Keratinocyte (primary cell): ENCODE data around the gene CNNM1. TPM values are rescaled to one million over a fixed set of nuclear protein-coding genes. Genes with fewer than 3 reads are reported as not detected.

Experiments
- DNase-seq: peaks from one replicate; pipeline ENCODE4 v3.0.0-alpha.2; 2011; ENCODE audit warnings: low read depth, missing footprints, low spot score
- FAIRE-seq: peaks from 2 replicates; lab custom pipeline; 2011; peaks lifted over from hg19 to GRCh38; lab: Jason Lieb, UNC
- H2AFZ ChIP-seq: 2 replicates; pipeline ENCODE4 v1.6.0; 2012; ENCODE audit warnings: low read length, control low read depth, inconsistent platforms; ENCODE audit not compliant: control insufficient read depth
- H3K27ac ChIP-seq: 2 replicates; pipeline ENCODE4 v1.5.1; 2011; ENCODE audit warnings: low read length; ENCODE audit not compliant: control insufficient read depth, insufficient read depth
- H3K27me3 ChIP-seq: 3 replicates; pipeline ENCODE4 v1.6.0; 2011; ENCODE audit warnings: low read length; ENCODE audit not compliant: control insufficient read depth, insufficient read depth; ENCODE audit errors: extremely low read depth
- H3K36me3 ChIP-seq, 2 experiments: 2 replicates in 1 of 2; 3 replicates in 1 of 2; pipeline ENCODE4 v1.5.1; 2011; ENCODE audit warnings: low read length in 2 of 2, mild to moderate bottlenecking in 1 of 2; ENCODE audit not compliant: control insufficient read depth in 2 of 2, insufficient read depth in 2 of 2; ENCODE audit errors: extremely low read depth in 1 of 2
- H3K4me1 ChIP-seq: 3 replicates; pipeline ENCODE4 v1.5.1; 2011; ENCODE audit warnings: low read length; ENCODE audit not compliant: control insufficient read depth, insufficient read depth; ENCODE audit errors: extremely low read depth
- H3K4me2 ChIP-seq: 3 replicates; pipeline ENCODE4 v1.6.0; 2011; ENCODE audit warnings: low read depth, low read length; ENCODE audit not compliant: control insufficient read depth, insufficient read depth; ENCODE audit errors: extremely low read depth
- H3K4me3 ChIP-seq, 3 experiments: fragments of 200-600 bp in 1 of 3; sonication (generic) in 1 of 3; 2 replicates in 2 of 3; 3 replicates in 1 of 3; pipeline ENCODE4 v1.5.1; 2011 to 2016; ENCODE audit warnings: low read length in 3 of 3, mild to moderate bottlenecking in 3 of 3, control low read depth in 2 of 3, inconsistent platforms in 1 of 3, low read depth in 1 of 3, mixed read lengths in 1 of 3, mixed run types in 1 of 3, moderate library complexity in 1 of 3; ENCODE audit not compliant: control insufficient read depth in 2 of 3, insufficient read depth in 2 of 3; ENCODE audit errors: extremely low read depth in 1 of 3
- H3K79me2 ChIP-seq: 2 replicates; pipeline ENCODE4 v1.6.0; 2012; ENCODE audit warnings: low read length; ENCODE audit not compliant: control insufficient read depth, insufficient read depth
- H3K9ac ChIP-seq: 3 replicates; pipeline ENCODE4 v1.6.0; 2011; ENCODE audit warnings: low read length; ENCODE audit not compliant: control insufficient read depth, insufficient read depth; ENCODE audit errors: extremely low read depth
- H3K9me1 ChIP-seq: 3 replicates; pipeline ENCODE4 v1.6.0; 2011; ENCODE audit warnings: low read length; ENCODE audit not compliant: control insufficient read depth, insufficient read depth; ENCODE audit errors: extremely low read depth
- H3K9me3 ChIP-seq: 2 replicates; pipeline ENCODE4 v1.5.1; 2012; ENCODE audit warnings: low read depth, low read length; ENCODE audit not compliant: control insufficient read depth
- H4K20me1 ChIP-seq: 3 replicates; pipeline ENCODE4 v1.6.0; 2011; ENCODE audit warnings: low read length; ENCODE audit not compliant: control insufficient read depth, insufficient read depth; ENCODE audit errors: extremely low read depth
- EZH2 ChIP-seq: IDR thresholded peaks from one replicate; pipeline ENCODE4 v1.6.1; 2012; ENCODE audit warnings: inconsistent platforms, mild to moderate bottlenecking, low read length, moderate library complexity
- dilution Hi-C: fragments of 300-500 bp; cut with MboI; formaldehyde crosslinking; loops from one replicate; pipeline ENCODE4 v1.7.0; 2020; ENCODE audit warnings: low sequenced_read_pairs; ENCODE audit not compliant: extremely low pct_ligation_motif_present
- polyA plus RNA-seq, 5 experiments: library from polyadenylated mRNA; depleted of rRNA in 3 of 5; stranded (reverse) in 3 of 5; stranded (forward) in 1 of 5; unstranded in 1 of 5; fragments of >200 nt; gene quantifications; 1 replicate in 1 of 5; 2 replicates in 3 of 5; 3 replicates in 1 of 5; pipeline versions ENCODE4 v1.2.1 to v1.2.3, GENCODE V29; 2011 to 2012; ENCODE audit warnings: missing spikeins in 2 of 5, low read depth in 1 of 5, low replicate concordance in 1 of 5
- TF ChIP-seq, protein P1 (sequence below), 3 experiments: IDR thresholded peaks in 1 of 3; conservative IDR thresholded peaks in 1 of 3; optimal IDR thresholded peaks in 1 of 3; 2 replicates in 2 of 3; 3 replicates in 1 of 3; pipeline versions ENCODE3 to v1.5.1; 2011; ENCODE audit warnings: low read length in 3 of 3, mild to moderate bottlenecking in 3 of 3, moderate library complexity in 2 of 3, control low read depth in 1 of 3, inconsistent platforms in 1 of 3; ENCODE audit not compliant: insufficient read depth in 2 of 3; ENCODE audit errors: extremely low read depth in 1 of 3

Gene CNNM1
- polyA plus RNA-seq, 1 donor (not counting 4 experiments of a cell fraction or from before 2014, with no cell fraction given): 0.83 TPM

DNA sequence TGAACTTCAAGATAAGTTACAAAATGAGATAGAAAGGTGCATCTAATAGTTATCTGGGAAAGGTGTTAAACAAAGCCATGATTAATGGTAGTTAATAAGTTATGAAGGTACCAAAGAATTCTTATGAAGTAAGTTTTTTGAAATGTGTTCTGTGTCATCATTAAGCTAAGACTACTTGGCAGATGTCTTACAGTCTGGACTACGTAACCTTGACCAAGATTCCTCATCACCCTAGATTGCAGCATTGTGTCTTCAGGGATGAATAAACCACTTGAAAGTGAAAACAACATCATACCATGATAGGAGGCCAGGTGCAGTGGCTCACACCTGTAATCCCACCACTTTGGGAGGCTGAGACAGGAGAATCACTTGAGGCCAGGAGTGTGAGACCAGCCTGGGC, 53.0 kb downstream of the CNNM1 start:
- H3K9me1 ChIP-seq: no peaks in the 10 kb centered on the region
- no peaks in the 10 kb centered on the region for H3K79me2 ChIP-seq
- FAIRE-seq: no peak
- no peak for DNase-seq
- H3K4me3 ChIP-seq: no peak overlapping the region
- no peak overlapping the region for H2AFZ ChIP-seq
- no peak for TF ChIP-seq EZH2
- TF ChIP-seq, protein P1, sequence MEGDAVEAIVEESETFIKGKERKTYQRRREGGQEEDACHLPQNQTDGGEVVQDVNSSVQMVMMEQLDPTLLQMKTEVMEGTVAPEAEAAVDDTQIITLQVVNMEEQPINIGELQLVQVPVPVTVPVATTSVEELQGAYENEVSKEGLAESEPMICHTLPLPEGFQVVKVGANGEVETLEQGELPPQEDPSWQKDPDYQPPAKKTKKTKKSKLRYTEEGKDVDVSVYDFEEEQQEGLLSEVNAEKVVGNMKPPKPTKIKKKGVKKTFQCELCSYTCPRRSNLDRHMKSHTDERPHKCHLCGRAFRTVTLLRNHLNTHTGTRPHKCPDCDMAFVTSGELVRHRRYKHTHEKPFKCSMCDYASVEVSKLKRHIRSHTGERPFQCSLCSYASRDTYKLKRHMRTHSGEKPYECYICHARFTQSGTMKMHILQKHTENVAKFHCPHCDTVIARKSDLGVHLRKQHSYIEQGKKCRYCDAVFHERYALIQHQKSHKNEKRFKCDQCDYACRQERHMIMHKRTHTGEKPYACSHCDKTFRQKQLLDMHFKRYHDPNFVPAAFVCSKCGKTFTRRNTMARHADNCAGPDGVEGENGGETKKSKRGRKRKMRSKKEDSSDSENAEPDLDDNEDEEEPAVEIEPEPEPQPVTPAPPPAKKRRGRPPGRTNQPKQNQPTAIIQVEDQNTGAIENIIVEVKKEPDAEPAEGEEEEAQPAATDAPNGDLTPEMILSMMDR (optimal IDR thresholded peaks at IDR 0.05 in 1 of 3, IDR thresholded peaks at IDR 0.05 in 1 of 3, conservative IDR thresholded peaks at IDR 0.05 in 1 of 3; ENCODE audit: extremely low read depth in 1 of 3, insufficient read depth in 2 of 3, low read length in 3 of 3): no peak
- no peaks in the 10 kb centered on the region for H3K9me3 ChIP-seq
- no peak overlapping the region for H3K4me2 ChIP-seq
- no peaks in the 10 kb centered on the region for H3K4me1 ChIP-seq
- dilution Hi-C loops: no loop called here
- H4K20me1 ChIP-seq: no peaks in the 10 kb centered on the region
- no peaks in the 10 kb centered on the region for H3K27me3 ChIP-seq
- H3K9ac ChIP-seq: no peak overlapping the region
- no peaks in the 10 kb centered on the region for H3K36me3 ChIP-seq
- no peak overlapping the region for H3K27ac ChIP-seq

DNA sequence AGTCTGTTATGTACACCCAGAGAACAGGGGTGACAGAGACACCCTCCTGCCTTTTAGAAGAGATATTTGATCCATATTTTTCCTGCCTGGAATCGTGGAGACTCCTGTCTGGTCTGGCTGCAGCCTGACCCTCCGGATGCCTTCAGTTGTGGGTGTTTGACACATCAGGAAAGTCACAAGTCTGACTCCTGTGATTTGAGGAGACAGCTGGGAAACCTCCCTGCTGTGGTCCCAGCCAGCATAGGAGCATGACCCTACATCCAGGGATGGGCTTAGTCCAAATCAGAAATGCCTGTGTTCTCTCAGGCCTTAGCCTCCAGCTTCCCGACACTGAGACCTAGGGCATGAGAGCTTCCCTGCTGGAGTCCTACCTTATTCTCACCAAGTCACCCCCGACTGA, 57.9 kb downstream of the CNNM1 start:
- Histone ChIP-seq H3K9ac (no peak overlapping the region), H3K9me3 (no peaks in the 10 kb centered on the region), H3K4me2 (no peak overlapping the region), H3K36me3 (no peaks in the 10 kb centered on the region), H3K4me1 (peaks cover 8% of the 10 kb centered on the region), H3K27me3 (no peaks in the 10 kb centered on the region), H3K79me2 (no peaks in the 10 kb centered on the region), H3K27ac (no peak overlapping the region), H2AFZ (no peak overlapping the region), H4K20me1 (no peaks in the 10 kb centered on the region), H3K9me1 (no peaks in the 10 kb centered on the region), H3K4me3 (no peak overlapping the region)
- TF ChIP-seq, protein P1 (optimal IDR thresholded peaks at IDR 0.05 in 1 of 3, IDR thresholded peaks at IDR 0.05 in 1 of 3, conservative IDR thresholded peaks at IDR 0.05 in 1 of 3; ENCODE audit: extremely low read depth in 1 of 3, insufficient read depth in 2 of 3, low read length in 3 of 3): no peak
- TF ChIP-seq EZH2: no peak
- DNase-seq (no peak), FAIRE-seq (no peak)
- dilution Hi-C loops: no loop called here
